GM12873 (cell line): ENCODE results near the gene ABHD15.

ENCODE experiments used
- CTCF ChIP-seq: IDR thresholded peaks from 2 replicates; pipeline ENCODE4 v1.5.1; 2012; ENCODE audit warnings: low read depth, mild to moderate bottlenecking, moderate library complexity, low read length, control low read depth; ENCODE audit not compliant: insufficient read depth; ENCODE audit errors: missing control alignments

ABHD15 gene

GRCh38 chr17:29597361-29598172 is 30.7 kb upstream of the ABHD15 start:
- TF ChIP-seq CTCF, result no peak

GRCh38 chr17:29596811-29597210 is 30.0 kb upstream of the ABHD15 start:
- no peak for TF ChIP-seq CTCF

GRCh38 chr17:29595943-29596774 is 29.3 kb upstream of the ABHD15 start:
- no peak for TF ChIP-seq CTCF

GRCh38 chr17:29595107-29595942 is 28.5 kb upstream of the ABHD15 start:
- no peak for TF ChIP-seq CTCF

- no peak for TF ChIP-seq CTCF
These were observed 27.8 kb upstream of the ABHD15 start for GRCh38 chr17:29594519-29595090.

GRCh38 chr17:29593591-29594518 is 27.0 kb upstream of the ABHD15 start:
- peak; percentile 30 for TF ChIP-seq CTCF
